K562 (cell line): Measurements from ENCODE around the gene KLK2. TPM values are rescaled to one million over a fixed set of nuclear protein-coding genes. Genes with fewer than 3 reads are reported as not detected.
A peak's percentile ranks its signal among the peaks of the same experiment; 100 is the strongest.

Experiments
- ATAC-seq: fragments of 200-7000 bp; cut with Tn5 transposase; 3 replicates; pipeline ENCODE4 v1.9.1; 2020; ENCODE audit warnings: moderate library complexity
- BruUV-seq: library from RNA; stranded (reverse); fragments of 400-500 nt; replicated peaks from 2 replicates; lab custom pipeline; 2021; lab: Mats Ljungman, UMichigan
- CTCF ChIA-PET: fragments of 300-600 bp; formaldehyde crosslinking; extraction: SDS; loops from one replicate; lab custom pipeline; 2021; ENCODE audit warnings: low intra/inter-chr PET ratio; lab: Yijun Ruan, JAX
- POLR2A ChIA-PET: fragments of 300-600, 350-650 bp; sonication (Branson Sonifier 250); formaldehyde crosslinking; extraction: SDS; loops from one replicate; lab custom pipeline; 2021; ENCODE audit warnings: antibody characterized with exemption, inconsistent platforms; lab: Yijun Ruan, JAX
- DNase-seq, 4 experiments: peaks; one replicate each; pipeline versions ENCODE4 v3.0.0 to v3.0.0-alpha.2; 2011 to 2018; ENCODE audit warnings: low spot score in 3 of 4, mixed read lengths in 3 of 4; ENCODE audit errors: extremely low read depth in 1 of 4
- FAIRE-seq: peaks from 2 replicates; lab custom pipeline; 2011; peaks lifted over from hg19 to GRCh38; lab: Jason Lieb, UNC
- H2AFZ ChIP-seq: 2 replicates; pipeline ENCODE4 v1.6.0; 2011; ENCODE audit warnings: low read depth, low read length, control low read depth, inconsistent platforms
- H3K27ac ChIP-seq: fragments of 200-600 bp; 3 replicates; pipeline ENCODE4 v1.8.0; 2011; ENCODE audit warnings: low read depth, mild to moderate bottlenecking, control low read depth, inconsistent platforms, low read length, moderate library complexity, mixed read lengths; ENCODE audit errors: extremely low read depth
- H3K27me3 ChIP-seq, 2 experiments: fragments of 300-600 bp in 1 of 2; 2 replicates in 1 of 2; 3 replicates in 1 of 2; pipeline versions ENCODE4 v1.6.0 to v1.8.0; 2011; ENCODE audit warnings: inconsistent platforms in 2 of 2, low read length in 2 of 2, mild to moderate bottlenecking in 1 of 2, mixed read lengths in 1 of 2, moderate library complexity in 1 of 2; ENCODE audit not compliant: control insufficient read depth in 2 of 2, insufficient read depth in 2 of 2
- H3K36me3 ChIP-seq: fragments of 300-600 bp; 3 replicates; pipeline ENCODE4 v1.8.0; 2011; ENCODE audit warnings: mild to moderate bottlenecking, low read length, inconsistent platforms; ENCODE audit not compliant: control insufficient read depth, insufficient read depth
- H3K4me1 ChIP-seq, 2 experiments: fragments of 200-600 bp in 1 of 2; replicated peaks in 1 of 2; 2 replicates in 1 of 2; 3 replicates in 1 of 2; pipeline versions ENCODE4 v1.5.1 to v1.8.0; 2011; ENCODE audit warnings: inconsistent platforms in 2 of 2, low read length in 2 of 2, mild to moderate bottlenecking in 1 of 2, mixed read lengths in 1 of 2, moderate library complexity in 1 of 2; ENCODE audit not compliant: control insufficient read depth in 2 of 2, insufficient read depth in 2 of 2
- H3K4me2 ChIP-seq: 2 replicates; pipeline ENCODE4 v1.6.1; 2011; ENCODE audit warnings: low read length, control low read depth, inconsistent platforms, mixed read lengths; ENCODE audit not compliant: insufficient read depth
- H3K4me3 ChIP-seq: fragments of 200-600 bp; sonication (generic), shearing (Covaris generic); 2 replicates; pipeline ENCODE4 v1.5.1; 2016; ENCODE audit warnings: control low read depth, inconsistent platforms
- H3K79me2 ChIP-seq: fragments of 200-600 bp; 3 replicates; pipeline ENCODE4 v1.8.0; 2011; ENCODE audit warnings: low read length, inconsistent platforms; ENCODE audit not compliant: control insufficient read depth, insufficient read depth
- H3K9ac ChIP-seq, 2 experiments: 2 replicates each; pipeline versions ENCODE4 v1.6.0 to v1.6.1; 2011; ENCODE audit warnings: low read depth in 2 of 2, low read length in 2 of 2, control low read depth in 1 of 2, inconsistent platforms in 1 of 2, mild to moderate bottlenecking in 1 of 2, mixed read lengths in 1 of 2; ENCODE audit not compliant: insufficient read depth in 1 of 2
- H3K9me1 ChIP-seq: one replicate; pipeline ENCODE4 v1.6.0; 2011; ENCODE audit warnings: inconsistent platforms, mild to moderate bottlenecking, low read length, moderate library complexity; ENCODE audit not compliant: control insufficient read depth, insufficient read depth
- H3K9me3 ChIP-seq: replicated peaks from 2 replicates; pipeline ENCODE4 v1.5.1; 2011; ENCODE audit warnings: low read depth, low read length, inconsistent platforms; ENCODE audit not compliant: control insufficient read depth, insufficient read depth
- H4K20me1 ChIP-seq: replicated peaks from 2 replicates; pipeline ENCODE4 v1.6.1; 2011; ENCODE audit warnings: low read length, inconsistent platforms, mixed read lengths; ENCODE audit not compliant: control insufficient read depth, insufficient read depth
- BCOR ChIP-seq: fragments of 450-650 bp; IDR thresholded peaks from 2 replicates; pipeline ENCODE4 v1.6.1; 2016
- CBX2 ChIP-seq: fragments of 200-600 bp; sonication (generic); IDR thresholded peaks from one replicate; pipeline ENCODE4 v1.6.1; 2012; ENCODE audit warnings: mild to moderate bottlenecking, low read length, inconsistent platforms; ENCODE audit not compliant: insufficient read depth, poor library complexity, severe bottlenecking
- COPS2 ChIP-seq: fragments of 450-650 bp; conservative IDR thresholded peaks from 2 replicates; pipeline ENCODE4 v1.6.1; 2016; ENCODE audit warnings: mild to moderate bottlenecking, moderate library complexity
- ESRRB ChIP-seq: fragments of 250-450 bp; sonication (Bioruptor Pico); IDR thresholded peaks from 2 replicates; pipeline ENCODE4 v1.5.0; 2020; ENCODE audit warnings: mild to moderate bottlenecking, moderate library complexity, borderline replicate concordance
- FOXK1 ChIP-seq: sonication (generic); formaldehyde crosslinking; IDR thresholded peaks from 2 replicates; pipeline ENCODE4 v1.8.0; 2022; ENCODE audit warnings: missing genetic modification reagents, mild to moderate bottlenecking, borderline replicate concordance
- KDM1A ChIP-seq, 2 experiments: fragments of 450-650 bp; IDR thresholded peaks; 2 replicates each; pipeline ENCODE4 v1.6.1; 2016; ENCODE audit warnings: mild to moderate bottlenecking in 2 of 2
- NFE2L1 ChIP-seq: fragments of 450-650 bp; IDR thresholded peaks from 2 replicates; pipeline ENCODE4 v1.6.1; 2016; ENCODE audit warnings: missing genetic modification characterization, low read depth, mild to moderate bottlenecking, missing compliant biosample characterization, moderate library complexity, borderline replicate concordance
- RB1 ChIP-seq: fragments of 450-650 bp; IDR thresholded peaks from 2 replicates; pipeline ENCODE4 v1.6.1; 2017; ENCODE audit warnings: low read depth, mild to moderate bottlenecking
- RBM25 ChIP-seq: fragments of 200-400 bp; formaldehyde crosslinking; IDR thresholded peaks from 2 replicates; pipeline ENCODE4 v1.6.1; 2018; ENCODE audit warnings: low read length, low read depth, moderate library complexity; ENCODE audit not compliant: severe bottlenecking
- ZBTB9 ChIP-seq: fragments of 450-650 bp; formaldehyde crosslinking; IDR thresholded peaks from 2 replicates; pipeline ENCODE4 v1.4.0; 2020; ENCODE audit warnings: mild to moderate bottlenecking, moderate library complexity
- ZFP36 ChIP-seq: fragments of 150-350 bp; IDR thresholded peaks from 2 replicates; pipeline ENCODE4 v1.6.1; 2018; ENCODE audit warnings: low read length, low read depth; ENCODE audit not compliant: partially characterized antibody
- ZKSCAN1 ChIP-seq: fragments of 150-350 bp; IDR thresholded peaks from 2 replicates; pipeline ENCODE4 v1.6.1; 2016; ENCODE audit warnings: low read depth, low read length
- ZKSCAN8 ChIP-seq: fragments of 200-800 bp; sonication (Bioruptor generic); IDR thresholded peaks from 2 replicates; pipeline ENCODE4 v1.6.1; 2016; ENCODE audit warnings: missing genetic modification characterization, missing compliant biosample characterization
- WGBS: fragments of 100-300 bp; shearing (Covaris generic); methylation state at CpG from one replicate; pipeline ENCODE4 v1.1.6; 2016; ENCODE audit warnings: low coverage, mixed read lengths; ENCODE audit not compliant: insufficient coverage; ENCODE audit errors: missing lambda C conversion rate; 5-methylcytosine and 5-hydroxymethylcytosine counted together
- in situ Hi-C: fragments of 300-500 bp; cut with MboI; formaldehyde crosslinking; loops from 4 replicates; pipeline ENCODE4 v1.15.0; 2018; ENCODE audit warnings: inconsistent platforms, mixed read lengths
- intact Hi-C: fragments of 100-400 bp; cut with micrococcal nuclease; formaldehyde crosslinking; loops from 2 replicates; pipeline ENCODE4 v1.14.2; 2022
- polyA plus RNA-seq, 8 experiments: library from polyadenylated mRNA; depleted of rRNA in 4 of 8; stranded (reverse) in 5 of 8; unstranded in 3 of 8; fragments of >200 nt; fragmentation: Nextera tagmentation in 2 of 8; fragmentation: Illumina TruSeq in 1 of 8; extraction: Ambion mirVana in 2 of 8; extraction: Trizol in 1 of 8; gene quantifications; 2 replicates each; pipeline versions ENCODE4 v1.2.1 to v1.2.3, GENCODE V29; 2011 to 2014; ENCODE audit warnings: inconsistent platforms in 1 of 8, missing spikeins in 1 of 8
- total RNA-seq, 7 experiments: library from RNA; depleted of rRNA in 6 of 7; stranded (reverse); fragments of >200 nt in 6 of 7; fragmentation: Illumina TruSeq in 2 of 7; extraction: Trizol in 2 of 7; gene quantifications; 2 replicates each; pipeline versions ENCODE4 v1.2.1 to v1.2.3, GENCODE V29; 2011 to 2021; ENCODE audit warnings: low replicate concordance in 1 of 7

KLK2 gene
- total and polyA plus RNA-seq, 9 of the 15 experiments (the other 6 are each of a cell fraction or from before 2014, with no cell fraction given): 0.11 to 0.47 (median 0.23) TPM; not detected in 1

DNA sequence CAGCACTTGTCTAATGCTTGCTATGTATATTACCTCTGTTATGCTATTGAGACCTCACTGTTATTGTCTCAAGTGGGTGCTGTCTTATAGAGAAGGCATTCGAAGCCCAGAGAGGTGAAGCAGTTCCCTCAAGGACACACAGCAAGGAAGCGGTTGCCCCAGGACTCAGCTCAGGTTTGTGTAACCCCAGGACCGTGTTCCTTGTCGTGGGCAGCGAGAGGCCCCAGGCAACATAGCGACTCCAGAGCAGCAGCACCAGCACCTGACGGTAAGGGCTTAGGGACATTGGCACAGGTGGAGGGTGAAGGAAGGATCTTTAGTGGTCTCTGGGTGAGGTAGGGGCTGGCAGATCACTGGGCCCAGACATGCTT, 42.2 kb upstream of the KLK2 start:
- no peaks in the 10 kb centered on the region; the same call in 1 of the 2 replicates for H4K20me1 ChIP-seq
- CTCF ChIA-PET: no interaction called here
- no peak for ATAC-seq
- H3K36me3 ChIP-seq: no peaks in the 10 kb centered on the region
- no peak overlapping the region for H3K27ac ChIP-seq
- H3K79me2 ChIP-seq: no peaks in the 10 kb centered on the region
- in situ Hi-C loops: no loop called here
- intact Hi-C loops: no loop called here
- H3K9me3 ChIP-seq: no peaks in the 10 kb centered on the region
- DNase-seq: no peak
- POLR2A ChIA-PET: no interaction called here
- H3K4me2 ChIP-seq: no peak overlapping the region
- H3K27me3 ChIP-seq: peaks cover 0 to 20% of the 10 kb centered on the region in 2 experiments; a peak in 3 of 5 replicates
- WGBS: 11% methylated on average over 7 of the region's 7 CpGs
- no peak overlapping the region for H3K4me3 ChIP-seq
- H3K4me1 ChIP-seq: peaks cover 9 to 17% of the 10 kb centered on the region in 2 experiments; a peak in 4 of 5 replicates
- TF ChIP-seq FOXK1 (CRISPR knock-in tag): no peak
- peak; percentile 33 to 53; a peak in 2 of 4 replicates for TF ChIP-seq KDM1A (IDR thresholded peaks at IDR 0.05)
- peak; percentile 72 for TF ChIP-seq ZFP36
- TF ChIP-seq RBM25: peak; percentile 80
- no peak for TF ChIP-seq NFE2L1 (tag)
- TF ChIP-seq BCOR: peak; percentile 52; the same call in 1 of the 2 replicates
- H3K9ac ChIP-seq: no peak overlapping the region
- BruUV-seq: no TSS peak
- no peak for FAIRE-seq
- H3K9me1 ChIP-seq: no peaks in the 10 kb centered on the region
- no peak overlapping the region for H2AFZ ChIP-seq

- no peak overlapping the region for H3K9ac ChIP-seq
- no peaks in the 10 kb centered on the region for H3K79me2 ChIP-seq
- H4K20me1 ChIP-seq: no peaks in the 10 kb centered on the region; the same call in 1 of the 2 replicates
- no peak for DNase-seq
- no TSS peak for BruUV-seq
- H3K27ac ChIP-seq: no peak overlapping the region
- no peak for FAIRE-seq
- H3K4me1 ChIP-seq: peaks cover 14 to 21% of the 10 kb centered on the region in 2 experiments; a peak in 4 of 5 replicates
- POLR2A ChIA-PET: interaction anchor here (0.6 to 1.3 kb wide), 2 partner anchors 12 to 24 kb away, joined by 3 to 5 read pairs; no protein-coding TSS in a partner anchor
- H2AFZ ChIP-seq: no peak overlapping the region
- no peak overlapping the region for H3K4me2 ChIP-seq
- intact Hi-C loops (no loop called here), in situ Hi-C loops (no loop called here)
- no peak for ATAC-seq
- no peak overlapping the region for H3K4me3 ChIP-seq
- no peaks in the 10 kb centered on the region for H3K36me3 ChIP-seq
- H3K9me3 ChIP-seq: no peaks in the 10 kb centered on the region
- H3K9me1 ChIP-seq: no peaks in the 10 kb centered on the region
- peaks cover 0 to 12% of the 10 kb centered on the region in 2 experiments; a peak in 3 of 5 replicates for H3K27me3 ChIP-seq
- WGBS: 53% methylated on average over 8 of the region's 8 CpGs
- CTCF ChIA-PET: no interaction called here
- TF ChIP-seq CBX2: no peak
- TF ChIP-seq ZBTB9 (CRISPR knock-in tag): no peak
- no peak for TF ChIP-seq ESRRB
- no peak for TF ChIP-seq COPS2
- TF ChIP-seq RB1: no peak
- TF ChIP-seq ZKSCAN8: no peak
- no peak for TF ChIP-seq ZKSCAN1
Observed at GRCh38 chr19:50832666-50833065, 40.6 kb upstream of the KLK2 start.
